HT-29 (cell line): Measurements from ENCODE around the gene GTF2A1. TPM values are rescaled to one million over a fixed set of nuclear protein-coding genes. Genes with fewer than 3 reads are reported as not detected.
"Not testable (repeated sequence)": the region's sequence is repeated elsewhere in the genome, so short reads cannot be mapped to it uniquely, and the experiment has no call there.

Source experiments
- DNase-seq: peaks from one replicate; pipeline ENCODE4 v3.0.0-alpha.2; 2015; ENCODE audit warnings: low spot score
- total RNA-seq: library from RNA; depleted of rRNA; stranded (reverse); fragments of >200 nt; shearing (Covaris generic); gene quantifications from 2 replicates; pipeline ENCODE4 v1.2.3, GENCODE V29; 2014; rRNA removed

Gene GTF2A1
- 15.4 and 17.7 TPM in 2 replicates for total RNA-seq

GRCh38 chr14:81220830-81221578 lies at the start of gene GTF2A1:
Gene GTF2A1, minus strand, starts transcription at chr14:81220959. Its CDS starts 441 bp downstream, at chr14:81220518.
- peak; percentile 88 for DNase-seq

DNA sequence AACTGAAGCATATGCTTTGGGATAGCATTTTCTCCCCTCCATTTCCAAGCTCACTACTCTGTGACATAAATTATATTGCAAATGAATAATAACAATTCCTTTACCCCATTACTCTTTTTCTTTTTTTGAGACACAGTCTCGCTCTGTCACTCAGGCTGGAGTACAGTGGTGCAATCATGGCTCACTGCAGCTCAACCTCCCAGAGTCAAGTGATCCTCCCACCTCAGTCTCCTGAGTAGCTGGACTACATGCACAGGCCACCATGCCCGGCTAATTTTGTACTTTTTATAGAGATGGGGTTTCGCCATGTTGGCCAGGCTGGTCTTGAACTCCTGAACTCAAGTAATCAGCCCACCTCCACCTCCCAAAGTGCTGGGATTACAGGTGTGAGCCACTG lies 49.2 kb upstream of the GTF2A1 start:
- DNase-seq = no peak

- peak; percentile 74 for DNase-seq
Observed at GRCh38 chr14:81269100-81269978, 48.6 kb upstream of the GTF2A1 start.

- no peak for DNase-seq
Observed at GRCh38 chr14:81268016-81268416, 47.3 kb upstream of the GTF2A1 start.

DNA sequence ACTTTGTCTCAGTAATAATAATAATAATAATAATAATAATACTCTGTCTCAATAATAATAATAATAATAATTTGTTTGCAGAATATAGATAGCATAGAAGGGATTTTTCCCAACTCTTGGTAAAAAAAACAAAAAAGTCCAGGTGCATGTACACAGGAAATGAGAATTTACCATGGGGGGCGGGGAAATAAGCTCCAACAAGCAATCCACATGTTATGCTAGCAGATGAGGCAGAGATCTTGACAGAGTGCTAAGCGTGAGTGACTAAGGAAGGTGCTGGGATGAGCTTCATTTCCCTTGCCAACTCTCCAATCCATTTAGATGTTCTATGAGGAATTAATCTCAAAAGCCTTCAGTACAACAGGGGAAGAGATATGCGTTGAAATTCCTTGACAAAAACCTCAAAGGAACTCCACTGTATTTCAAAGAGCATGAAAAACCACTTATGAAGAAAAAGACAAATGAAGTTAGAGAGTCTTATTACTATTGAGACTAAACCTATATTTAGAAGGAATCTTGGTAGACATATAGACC lies 44.9 kb upstream of the GTF2A1 start:
- DNase-seq = no peak

DNA sequence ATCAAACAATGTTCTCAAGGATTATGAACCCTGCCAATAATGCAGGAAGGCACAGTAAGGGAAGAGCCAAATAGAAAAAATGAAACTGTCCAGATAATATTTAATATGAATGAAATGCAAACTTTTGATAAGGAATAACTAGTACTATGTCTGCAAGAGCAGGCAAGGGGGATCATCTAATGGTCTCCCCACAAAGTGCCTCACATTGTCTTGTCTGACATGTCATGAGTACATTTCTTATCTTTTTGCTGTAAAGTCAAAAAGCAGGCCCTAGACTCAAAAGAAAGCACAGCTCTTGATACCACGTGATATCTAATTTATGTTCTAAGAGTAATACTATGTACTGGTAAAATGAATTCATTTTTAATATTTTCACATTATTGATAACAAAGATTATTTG lies 43.9 kb upstream of the GTF2A1 start:
- no peak for DNase-seq

DNA sequence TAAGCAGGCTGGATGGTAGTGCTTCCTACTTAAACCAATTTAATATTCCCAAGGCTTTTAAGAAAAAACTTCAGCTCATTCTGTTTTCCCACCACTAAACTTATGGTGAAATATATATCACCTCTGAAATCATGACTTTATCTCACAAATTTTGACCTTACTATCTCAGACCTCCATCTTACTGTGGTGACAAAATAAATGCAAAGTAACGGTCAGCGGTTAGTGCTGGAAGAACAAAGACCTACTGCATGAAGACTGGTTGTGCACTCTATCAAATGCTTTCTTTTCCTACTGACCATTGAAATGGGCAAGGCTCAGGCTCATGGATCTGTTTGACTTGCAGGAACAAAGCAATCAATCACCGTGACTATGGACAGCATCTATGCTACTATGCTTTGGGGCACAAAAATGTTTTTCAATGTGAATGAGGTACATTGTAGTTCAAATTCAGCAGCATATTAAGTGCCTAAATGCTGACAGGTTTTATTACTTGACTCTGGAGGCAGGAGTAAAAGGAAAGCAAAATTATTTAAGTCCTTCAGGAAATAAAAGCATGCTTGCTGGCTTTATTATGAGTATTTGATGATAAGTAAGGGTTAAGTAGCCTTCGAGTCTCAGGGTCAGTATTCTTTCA lies 43.1 kb upstream of the GTF2A1 start:
- no peak for DNase-seq

DNA sequence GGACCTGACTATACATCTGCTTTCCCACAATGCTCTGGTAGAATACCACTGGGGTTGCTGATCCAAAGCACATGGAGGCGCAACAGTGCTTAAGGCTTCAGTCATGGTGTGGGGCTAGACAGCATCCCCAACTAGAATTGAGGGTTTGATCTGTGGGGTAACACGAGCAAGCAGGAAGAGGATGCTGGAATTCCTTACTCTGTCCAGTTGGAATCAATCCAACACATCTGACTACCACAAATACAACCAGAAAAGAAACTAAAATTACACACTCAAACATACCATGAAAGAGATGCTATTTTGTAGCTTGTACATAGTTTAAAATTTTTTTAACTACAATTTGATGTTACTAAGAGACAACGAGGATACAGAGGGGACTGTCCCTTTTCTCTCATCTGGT lies 40.4 kb upstream of the GTF2A1 start:
- DNase-seq = no peak

DNA sequence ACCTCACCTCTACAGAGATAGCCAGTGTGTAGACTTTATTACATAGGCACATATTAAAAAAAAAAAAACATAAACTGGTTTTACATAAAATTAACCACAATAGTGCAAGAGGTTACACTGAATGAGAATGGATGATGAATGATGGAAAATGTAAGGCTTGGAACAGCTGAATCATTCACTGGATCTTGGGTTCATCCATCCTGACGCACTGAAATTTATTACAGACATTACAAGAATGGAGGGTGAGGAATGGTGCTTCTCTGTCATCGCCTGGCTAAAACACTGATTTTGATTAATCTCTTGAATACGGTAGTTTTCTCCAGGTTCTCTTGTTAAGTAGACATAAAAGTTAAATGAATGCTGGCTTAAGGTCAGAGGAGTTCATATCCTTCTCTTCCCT lies 40.0 kb upstream of the GTF2A1 start:
- no peak for DNase-seq

- no peak for DNase-seq
Observed at GRCh38 chr14:81256289-81256960, 35.7 kb upstream of the GTF2A1 start.

DNA sequence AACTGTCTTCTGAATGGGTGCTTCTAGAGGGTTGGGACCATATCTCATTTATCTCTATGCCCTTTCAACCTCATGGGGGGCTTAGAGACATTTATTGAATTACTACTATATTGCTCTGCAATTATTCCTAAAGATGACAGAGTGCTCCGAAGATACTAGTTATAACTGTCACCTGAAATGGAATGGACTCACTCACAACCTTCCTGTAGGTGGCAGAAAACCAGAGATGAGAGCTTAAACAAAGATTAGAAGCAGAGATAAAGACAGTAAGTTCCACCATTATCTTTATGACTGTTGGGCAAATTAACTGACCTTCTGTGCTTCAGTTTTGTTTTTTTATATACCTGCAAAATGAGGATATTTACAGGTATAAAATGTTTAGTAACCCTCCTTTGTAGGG lies 31.5 kb upstream of the GTF2A1 start:
- DNase-seq = peak; percentile 5

- no peak for DNase-seq
Observed at GRCh38 chr14:81247271-81247766, 26.6 kb upstream of the GTF2A1 start.

DNA sequence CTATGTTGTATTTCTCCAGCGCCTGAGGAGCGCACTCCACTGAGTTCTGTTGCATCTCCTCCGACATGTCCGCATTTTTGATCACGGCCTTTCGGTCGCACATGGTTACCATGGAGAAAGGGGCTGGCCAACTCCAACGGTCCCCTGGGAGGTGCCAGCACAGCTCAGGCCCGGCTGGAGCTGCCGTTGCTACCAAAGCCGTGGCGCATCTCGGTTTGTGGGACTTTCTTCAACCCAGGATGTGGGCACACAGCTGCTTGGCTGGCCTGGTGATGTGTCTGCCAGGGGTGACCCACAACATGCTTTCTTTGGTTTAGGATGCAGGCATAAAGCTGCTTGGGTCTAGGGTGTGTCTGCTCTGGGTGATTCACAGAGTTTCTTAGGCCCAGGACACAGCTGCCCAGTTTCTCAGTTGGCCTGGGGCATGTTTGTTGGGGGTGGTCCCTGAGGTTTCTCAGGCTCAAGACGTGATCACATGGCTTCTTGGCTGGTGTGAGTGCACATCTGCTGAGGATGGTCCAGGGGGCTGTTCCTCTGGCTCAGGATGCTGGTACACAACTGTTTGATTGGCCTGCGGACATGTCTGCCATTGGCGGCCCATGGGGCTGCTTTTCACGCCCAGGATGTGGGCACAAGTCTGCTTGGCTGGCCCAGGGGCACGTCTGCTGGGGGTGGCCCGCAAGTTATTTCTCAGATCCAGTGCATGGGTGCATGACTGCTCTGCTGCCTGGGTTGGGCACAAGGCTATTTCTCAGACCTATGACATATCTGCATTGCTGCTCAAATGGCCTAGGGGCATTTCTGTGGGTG lies 25.9 kb upstream of the GTF2A1 start:
- DNase-seq = no peak

- DNase-seq = no peak
Observed at GRCh38 chr14:81245771-81246170, 25.0 kb upstream of the GTF2A1 start.

DNA sequence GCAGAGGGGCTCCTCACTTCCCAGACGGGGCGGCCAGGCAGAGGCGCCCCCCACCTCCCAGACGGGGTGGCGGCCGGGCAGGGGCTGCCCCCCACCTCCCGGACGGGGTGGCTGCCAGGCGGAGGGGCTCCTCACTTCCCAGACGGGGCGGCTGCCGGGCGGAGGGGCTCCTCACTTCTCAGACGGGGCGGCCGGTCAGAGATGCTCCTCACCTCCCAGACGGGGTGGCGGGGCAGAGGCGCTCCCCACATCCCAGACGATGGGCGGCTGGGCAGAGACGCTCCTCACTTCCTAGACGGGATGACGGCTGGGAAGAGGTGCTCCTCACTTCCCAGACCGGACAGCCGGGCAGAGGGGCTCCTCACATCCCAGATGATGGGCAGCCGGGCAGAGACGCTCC lies 23.7 kb upstream of the GTF2A1 start:
- DNase-seq = not testable (repeated sequence)

DNA sequence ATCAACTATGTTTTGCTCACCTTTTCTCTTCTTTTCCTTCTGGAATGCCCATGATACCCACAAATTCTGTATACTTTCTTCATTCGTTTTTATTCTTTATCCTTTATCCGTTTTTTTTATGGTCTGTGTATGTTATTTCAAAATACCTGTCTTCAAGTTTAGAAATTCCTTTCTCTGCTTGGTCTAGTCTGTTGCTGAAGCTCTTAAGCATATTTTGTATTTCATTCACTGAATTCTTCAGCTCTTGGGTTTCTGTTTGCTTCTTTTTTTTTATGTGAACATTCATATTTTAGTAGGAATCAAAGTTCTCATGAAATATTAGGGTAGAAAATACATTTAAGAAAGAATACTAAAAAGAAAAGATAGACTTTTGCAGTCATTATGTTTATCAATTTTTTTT lies 22.7 kb upstream of the GTF2A1 start:
- no peak for DNase-seq

- DNase-seq = not testable (repeated sequence)
Observed at GRCh38 chr14:81236849-81237248, 16.1 kb upstream of the GTF2A1 start.

- DNase-seq = no peak
Observed at GRCh38 chr14:81236138-81236537, 15.4 kb upstream of the GTF2A1 start.

- no peak for DNase-seq
Observed at GRCh38 chr14:81235096-81235495, 14.3 kb upstream of the GTF2A1 start.

DNA sequence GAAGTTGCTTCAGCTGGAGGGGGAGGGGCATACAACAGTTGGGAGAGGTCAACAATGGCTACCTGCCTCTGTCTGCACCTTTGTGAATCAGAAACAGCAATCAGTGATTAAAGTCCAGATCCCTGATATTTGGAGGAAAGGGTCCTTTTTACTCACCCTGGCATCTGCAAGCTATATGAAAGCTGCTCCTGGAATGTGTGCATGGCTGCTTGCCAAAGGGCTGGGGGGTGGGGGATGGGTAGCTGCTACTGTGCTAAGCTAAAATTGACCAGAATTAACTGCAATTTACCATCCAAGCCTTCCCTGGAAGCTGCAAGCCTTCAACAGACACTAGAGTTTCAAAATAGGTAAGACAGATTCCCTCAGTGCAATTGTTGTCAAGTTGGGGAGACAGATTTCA lies 13.5 kb upstream of the GTF2A1 start:
- no peak for DNase-seq
